GM23338 (cell line): ENCODE measurements around the gene HIPK1.

Source experiments
- CREB1 ChIP-seq: fragments of 250-450 bp; sonication (Bioruptor Pico); IDR thresholded peaks from 2 replicates; pipeline ENCODE4 v1.5.0; 2020; ENCODE audit warnings: low read depth, mild to moderate bottlenecking, moderate library complexity
- EZH2 ChIP-seq: fragments of 200-600 bp; sonication (generic); IDR thresholded peaks from one replicate; pipeline ENCODE4 v1.8.0; 2017; ENCODE audit warnings: antibody characterized with exemption, mild to moderate bottlenecking, low read depth; ENCODE audit not compliant: unreplicated experiment
- EZH2phosphoT487 ChIP-seq: fragments of 200-600 bp; sonication (generic); IDR thresholded peaks from one replicate; pipeline ENCODE4 v1.8.1; 2018; ENCODE audit warnings: antibody characterized with exemption; ENCODE audit not compliant: unreplicated experiment
- POLR2AphosphoS5 ChIP-seq: IDR thresholded peaks from 2 replicates; pipeline ENCODE4 v1.6.1; 2016; ENCODE audit warnings: antibody characterized with exemption, low read depth
- TF ChIP-seq, protein P1 (sequence below), 2 experiments: fragments of 200-600 bp in 1 of 2; sonication (generic) in 1 of 2; conservative IDR thresholded peaks; 2 replicates each; pipeline versions ENCODE4 v1.5.1 to v1.6.1; 2016 to 2017; ENCODE audit warnings: antibody characterized with exemption in 2 of 2, low read depth in 2 of 2, mild to moderate bottlenecking in 2 of 2, moderate library complexity in 1 of 2

DNA sequence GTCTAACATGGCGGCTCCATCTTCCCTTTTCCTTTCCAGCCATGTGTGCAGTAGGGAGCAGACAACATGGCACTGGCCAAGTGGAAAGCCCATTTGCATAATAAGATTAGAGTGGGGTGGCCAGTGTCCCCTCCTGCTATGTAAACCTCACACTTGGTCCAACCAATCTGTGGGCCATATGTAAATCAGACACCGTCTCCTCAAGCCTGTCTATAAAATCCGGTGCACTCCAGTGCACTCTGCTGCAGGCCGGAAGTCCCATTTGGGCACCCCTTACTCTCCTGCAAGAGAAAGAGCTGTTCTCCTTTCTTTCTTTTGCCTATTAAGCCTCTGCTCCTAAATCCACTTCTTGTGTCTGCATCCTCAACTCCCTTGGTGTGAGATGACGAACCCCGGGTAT lies 94.3 kb downstream of the HIPK1 start:
- TF ChIP-seq, protein P1, sequence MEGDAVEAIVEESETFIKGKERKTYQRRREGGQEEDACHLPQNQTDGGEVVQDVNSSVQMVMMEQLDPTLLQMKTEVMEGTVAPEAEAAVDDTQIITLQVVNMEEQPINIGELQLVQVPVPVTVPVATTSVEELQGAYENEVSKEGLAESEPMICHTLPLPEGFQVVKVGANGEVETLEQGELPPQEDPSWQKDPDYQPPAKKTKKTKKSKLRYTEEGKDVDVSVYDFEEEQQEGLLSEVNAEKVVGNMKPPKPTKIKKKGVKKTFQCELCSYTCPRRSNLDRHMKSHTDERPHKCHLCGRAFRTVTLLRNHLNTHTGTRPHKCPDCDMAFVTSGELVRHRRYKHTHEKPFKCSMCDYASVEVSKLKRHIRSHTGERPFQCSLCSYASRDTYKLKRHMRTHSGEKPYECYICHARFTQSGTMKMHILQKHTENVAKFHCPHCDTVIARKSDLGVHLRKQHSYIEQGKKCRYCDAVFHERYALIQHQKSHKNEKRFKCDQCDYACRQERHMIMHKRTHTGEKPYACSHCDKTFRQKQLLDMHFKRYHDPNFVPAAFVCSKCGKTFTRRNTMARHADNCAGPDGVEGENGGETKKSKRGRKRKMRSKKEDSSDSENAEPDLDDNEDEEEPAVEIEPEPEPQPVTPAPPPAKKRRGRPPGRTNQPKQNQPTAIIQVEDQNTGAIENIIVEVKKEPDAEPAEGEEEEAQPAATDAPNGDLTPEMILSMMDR (conservative IDR thresholded peaks at IDR 0.05; ENCODE audit: low read depth in 2 of 2) = no peak
- no peak for TF ChIP-seq POLR2AphosphoS5
- TF ChIP-seq EZH2 = no peak
- TF ChIP-seq EZH2phosphoT487 = no peak
- TF ChIP-seq CREB1 (CRISPR knock-in tag) = no peak
